ENCODE data around the gene INPP5F.

DNA sequence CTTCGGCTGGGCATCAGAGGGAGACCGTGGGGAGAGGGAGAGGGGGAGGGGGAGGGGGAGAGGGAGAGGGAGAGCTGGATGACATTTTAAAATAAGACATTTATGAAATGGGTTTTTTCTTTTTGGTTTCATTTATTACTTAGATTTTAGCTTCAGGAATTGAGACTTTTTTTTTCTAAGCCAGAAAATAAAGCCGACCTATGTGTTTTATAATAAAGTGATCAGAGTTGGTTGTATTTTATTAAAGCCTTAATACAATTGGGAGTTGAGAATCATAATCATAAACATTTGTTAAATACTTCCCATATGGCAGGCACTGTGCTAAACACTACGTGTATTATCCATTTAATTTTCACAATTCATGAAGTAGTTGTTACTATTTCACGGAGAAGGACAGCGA is 70.2 kb downstream of the INPP5F start:
- TF ChIP-seq CTCF (IDR thresholded peaks at IDR 0.05) (no peak), POLR2A (IDR thresholded peaks at IDR 0.05) (no peak)

Measured in heart left ventricle (tissue), 13 donors.